ENCODE data around the gene PKD1L1.

PKD1L1 gene

DNA sequence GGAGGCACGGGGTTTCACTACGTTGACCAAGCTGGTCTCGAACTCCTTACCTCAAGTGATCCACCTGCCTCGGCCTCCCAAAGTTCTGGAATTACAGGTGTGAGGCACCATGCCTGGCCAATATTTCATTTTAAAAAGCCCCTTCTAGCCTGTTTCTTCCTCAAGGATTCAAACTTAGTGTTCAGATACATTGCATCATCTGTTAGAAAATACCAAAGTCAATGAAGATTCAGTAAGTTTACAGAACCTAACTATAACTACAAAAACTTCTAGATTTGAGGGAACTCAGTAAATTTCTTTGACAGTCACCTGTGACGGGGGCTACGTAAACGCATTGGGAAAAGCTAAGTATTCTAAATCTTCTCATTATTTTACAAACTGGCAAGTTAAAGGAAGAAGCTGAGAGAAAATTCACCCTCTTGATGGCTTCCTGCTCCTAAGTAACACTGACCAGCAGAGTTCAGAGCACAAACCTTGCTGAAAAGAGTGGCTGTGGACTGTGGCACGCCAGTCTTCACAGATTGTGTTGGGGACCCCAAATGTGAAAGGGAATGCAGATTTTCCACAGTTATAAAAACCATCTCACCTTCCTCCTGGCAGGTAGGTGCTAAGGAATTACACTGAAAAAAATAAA lies 162.2 kb downstream of the PKD1L1 start:
- DNase-seq, result no peak

DNA sequence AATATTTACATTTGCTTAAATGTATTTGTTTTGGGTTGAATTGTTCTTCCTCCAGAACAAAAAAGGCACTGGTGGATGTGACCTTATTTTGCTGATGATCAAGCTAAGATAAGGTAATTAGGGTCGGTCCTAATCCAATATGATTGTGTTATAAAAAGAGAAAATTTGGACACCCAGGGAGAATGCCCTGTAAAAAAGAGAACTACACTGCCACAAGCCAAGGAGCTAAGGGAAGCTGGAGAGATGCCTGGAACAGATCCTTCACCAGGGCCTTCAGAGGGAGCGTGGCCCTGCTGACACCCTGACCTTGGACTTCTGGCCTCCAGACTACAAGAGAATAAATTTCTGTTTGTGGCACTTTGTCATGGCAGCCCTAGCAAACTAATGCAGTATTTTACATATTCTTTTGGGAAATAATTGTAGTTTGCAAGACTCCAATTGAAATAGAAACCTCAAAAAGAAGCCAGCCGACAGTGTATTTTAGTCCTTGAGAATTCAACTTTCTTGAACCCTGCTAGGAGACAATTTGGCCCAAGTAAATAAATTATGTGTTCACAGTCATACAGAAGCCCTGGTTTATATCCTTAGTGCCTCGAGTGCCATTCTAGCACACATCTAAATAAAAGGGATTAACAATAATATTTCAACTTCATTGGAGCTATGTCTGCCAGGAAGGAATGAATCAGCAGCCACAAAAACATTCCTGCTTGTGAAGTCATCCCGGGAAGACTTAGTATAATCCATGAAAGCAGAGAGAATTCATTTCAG lies 164.6 kb downstream of the PKD1L1 start:
- DNase-seq, result no peak

- DNase-seq, result no peak
Measured at GRCh38 chr7:47782792-47783191, 165.5 kb downstream of the PKD1L1 start.

GRCh38 chr7:47782022-47782421 lies 166.2 kb downstream of the PKD1L1 start:
- DNase-seq, result no peak

GRCh38 chr7:47780555-47780954 lies 167.7 kb downstream of the PKD1L1 start:
- no peak for DNase-seq

GRCh38 chr7:47779341-47779771 lies 168.9 kb downstream of the PKD1L1 start:
- no peak for DNase-seq

DNA sequence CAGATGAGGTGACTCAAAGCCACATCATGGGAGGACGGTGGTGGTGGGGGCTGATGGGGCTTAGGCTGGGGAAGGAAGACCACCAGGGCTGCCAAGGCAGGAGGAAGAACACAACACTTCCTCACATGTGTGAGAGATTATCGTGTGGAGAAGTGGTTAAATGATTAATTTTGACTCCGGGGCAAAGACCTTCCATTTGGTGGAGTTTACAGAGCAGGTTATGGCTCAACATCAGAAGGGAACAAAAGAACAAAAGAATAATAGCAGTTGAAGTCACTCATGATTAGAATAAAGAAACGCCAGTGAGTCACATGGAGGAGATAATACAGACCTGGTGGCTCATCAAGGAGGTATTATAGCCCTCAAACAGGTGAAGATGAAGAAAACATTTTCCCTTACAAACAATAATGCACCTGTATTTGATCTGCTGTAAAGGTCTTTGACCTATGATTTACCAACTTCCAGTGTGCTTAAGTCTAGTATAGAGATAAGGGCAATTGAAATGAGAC lies 170.1 kb downstream of the PKD1L1 start:
- no peak for DNase-seq

DNA sequence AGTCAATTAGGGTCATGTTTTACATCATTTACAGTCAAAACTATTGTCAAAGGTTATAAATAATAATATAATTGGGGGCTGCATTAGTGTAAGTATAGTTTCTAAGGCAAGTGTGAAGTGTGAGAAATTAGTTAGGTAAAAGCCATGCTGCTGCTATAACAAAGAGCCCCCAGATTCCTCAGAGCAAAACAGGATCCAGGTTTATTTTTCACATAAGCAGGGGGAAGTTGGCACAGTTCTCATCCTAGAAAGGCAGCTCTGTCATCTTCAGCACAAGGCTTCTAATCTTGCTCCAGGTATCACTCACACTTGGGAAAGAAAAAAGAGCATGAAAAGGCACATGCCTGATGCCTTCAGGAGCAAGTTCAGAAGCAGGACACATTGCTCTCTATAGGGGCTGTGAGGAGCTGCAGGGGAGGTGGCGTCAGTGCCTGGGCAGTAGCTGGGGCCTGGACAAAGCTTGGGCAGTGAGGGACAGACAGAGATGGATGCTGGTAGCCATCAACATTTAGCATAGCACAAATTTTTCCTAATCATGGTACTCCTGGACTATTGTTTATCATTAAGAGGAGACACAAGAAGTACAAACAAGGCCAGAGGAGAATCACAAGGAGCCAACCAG lies 170.6 kb downstream of the PKD1L1 start:
- DNase-seq, result no peak

GRCh38 chr7:47776335-47776734 lies 171.9 kb downstream of the PKD1L1 start:
- no peak for DNase-seq

DNA sequence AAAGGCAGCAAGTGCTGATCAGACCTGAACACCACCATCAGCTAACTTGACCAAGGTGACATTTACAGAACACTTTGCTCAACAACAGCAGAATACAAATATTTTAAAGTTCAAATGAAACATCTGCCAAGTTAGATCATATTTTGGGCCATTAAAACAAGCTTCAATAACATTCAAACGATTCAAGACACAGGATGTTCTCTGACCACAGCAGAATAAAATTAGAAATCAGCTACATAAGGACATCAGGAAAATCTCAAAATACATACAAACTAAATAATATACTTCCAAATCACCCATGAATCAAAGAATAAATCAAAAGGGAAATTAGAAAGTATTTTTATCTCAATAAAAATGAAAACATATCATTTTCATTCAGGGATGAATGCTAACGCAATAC lies 173.0 kb downstream of the PKD1L1 start:
- no peak for DNase-seq

- no peak for DNase-seq
Measured at GRCh38 chr7:47772492-47772891, 175.8 kb downstream of the PKD1L1 start.

DNA sequence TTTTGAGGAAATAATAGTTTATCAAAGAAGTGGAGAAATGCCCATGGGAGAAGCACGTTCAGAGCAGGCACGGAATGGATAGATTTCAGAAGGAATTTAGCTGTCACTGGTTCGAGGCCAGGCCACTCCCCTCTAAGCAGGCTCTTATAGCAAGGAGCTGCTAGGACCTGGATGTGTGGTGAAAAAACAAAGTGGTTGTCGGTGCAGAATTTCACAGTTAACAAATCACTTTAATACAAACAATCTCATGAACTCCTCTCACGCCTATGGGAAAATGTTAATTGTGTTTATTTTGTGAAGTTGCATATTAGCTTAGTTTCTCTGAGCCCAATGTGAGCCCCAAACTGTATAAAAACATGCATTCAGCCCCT lies 176.3 kb downstream of the PKD1L1 start:
- DNase-seq, result no peak

- no peak for DNase-seq
Measured at GRCh38 chr7:47771336-47771989, 176.8 kb downstream of the PKD1L1 start.

DNA sequence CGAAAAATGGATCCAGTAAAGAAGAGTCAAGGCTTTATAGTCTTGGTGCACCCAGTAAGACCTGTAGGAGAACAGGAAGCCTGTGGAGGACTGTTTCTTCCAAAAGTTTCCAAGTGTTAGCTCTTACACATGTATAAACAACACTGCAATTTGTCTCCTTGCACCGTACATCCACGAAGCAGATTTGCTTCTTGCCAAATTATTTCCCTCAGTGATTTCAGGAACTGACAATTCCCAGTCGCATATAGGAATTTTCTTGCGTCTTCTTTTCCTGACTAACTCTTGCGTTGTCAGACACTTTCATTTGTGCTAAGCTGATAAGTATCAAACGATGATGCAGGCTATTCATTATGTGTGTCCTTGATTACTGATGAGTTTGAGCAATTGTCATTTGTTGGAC lies 182.1 kb downstream of the PKD1L1 start:
- DNase-seq, result no peak

DNA sequence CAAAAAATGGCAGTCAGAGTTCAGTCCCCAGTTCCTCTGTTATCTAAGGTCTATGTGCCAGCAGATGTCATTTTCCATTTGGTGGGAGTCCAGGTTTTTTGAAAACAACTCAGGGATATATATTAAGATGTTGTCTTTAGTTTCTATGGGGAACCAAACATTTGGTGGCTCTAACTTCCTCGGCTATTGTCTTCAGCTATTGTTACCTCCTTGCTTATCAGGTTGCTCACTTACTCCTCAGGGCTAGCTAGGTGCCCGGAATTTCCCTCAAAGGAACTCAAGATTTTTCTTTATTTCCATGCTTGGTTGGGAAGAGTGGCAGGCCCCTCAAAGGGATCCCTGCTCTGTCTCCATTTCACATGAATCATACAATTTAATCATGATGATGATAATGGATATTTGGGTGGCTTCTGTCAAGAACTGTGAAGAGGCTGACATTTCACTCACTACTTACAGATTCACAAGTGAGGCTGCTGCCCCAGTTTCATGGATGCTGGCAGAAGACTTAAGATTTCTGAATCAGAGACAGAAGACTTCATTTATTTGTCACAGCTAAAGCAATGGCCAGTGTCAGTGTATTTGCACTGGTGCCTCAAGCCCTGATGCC lies 182.8 kb downstream of the PKD1L1 start:
- no peak for DNase-seq

GRCh38 chr7:47764746-47765145 lies 183.5 kb downstream of the PKD1L1 start:
- DNase-seq, result no peak

- DNase-seq, result no peak
Measured at GRCh38 chr7:47763063-47763974, 184.9 kb downstream of the PKD1L1 start.

- no peak for DNase-seq
Measured at GRCh38 chr7:47762746-47763062, 185.6 kb downstream of the PKD1L1 start.

DNA sequence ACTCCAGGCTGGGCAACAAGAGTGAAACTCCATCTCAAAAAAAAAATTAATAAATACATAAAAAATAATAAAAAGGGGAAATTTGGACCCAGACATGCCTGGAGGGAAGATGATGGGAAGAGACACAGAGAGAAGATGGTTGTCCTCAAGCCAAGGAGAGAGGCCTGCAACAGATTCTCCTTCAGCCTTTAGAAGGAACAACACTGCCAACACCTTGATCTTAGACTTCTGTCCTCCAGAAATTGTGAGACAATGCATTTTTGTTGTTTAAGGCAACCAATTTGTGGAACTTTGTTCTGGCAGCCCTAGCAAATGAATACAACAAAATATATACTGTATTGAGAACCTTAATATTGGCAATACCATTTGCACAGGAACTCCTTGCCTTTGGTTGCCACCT lies 186.1 kb downstream of the PKD1L1 start:
- no peak for DNase-seq

DNA sequence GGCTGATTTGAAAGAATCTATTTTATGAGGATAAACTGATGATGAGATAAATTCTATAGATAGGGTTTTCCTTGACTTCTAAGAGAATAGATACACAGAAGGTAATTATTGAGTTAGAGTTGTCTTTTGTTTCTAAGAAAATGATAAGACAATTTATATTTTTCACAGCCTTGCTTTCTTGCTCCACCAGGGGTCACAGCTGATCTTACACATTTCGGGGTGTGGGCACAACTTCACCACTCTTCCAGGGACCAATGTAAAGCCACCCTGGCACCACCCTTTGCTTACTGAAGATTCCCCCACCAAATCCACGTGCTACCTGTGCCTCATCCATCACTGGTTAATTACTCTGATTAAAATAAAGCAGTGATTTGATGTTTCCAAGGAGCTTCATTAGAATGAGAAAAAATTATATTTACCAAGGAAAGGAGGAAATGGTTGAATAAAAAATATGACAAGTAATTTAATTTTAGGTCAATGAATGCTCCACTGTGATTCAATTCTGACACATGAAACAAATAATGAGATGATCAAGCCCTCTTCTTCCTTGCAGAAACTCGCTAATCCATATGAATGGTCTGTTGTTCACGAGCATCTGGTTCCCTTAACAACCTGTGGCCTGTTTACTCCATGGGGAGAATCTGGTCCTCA lies 189.1 kb downstream of the PKD1L1 start:
- no peak for DNase-seq

- no peak for DNase-seq
Measured at GRCh38 chr7:47758546-47758945, 189.7 kb downstream of the PKD1L1 start.
